Activated gamma-delta T cell treated with anti-CD3 and anti-CD28 coated beads, Interleukin-2, amount 50 U/mL, for 16 hours (primary cell): ENCODE results near the gene FOXP1.

Source experiments
- DNase-seq: peaks from one replicate; pipeline ENCODE4 v3.0.0-alpha.2; 2020; ENCODE audit warnings: low read depth

FOXP1 gene

GRCh38 chr3:71369701-71370391, 213.7 kb downstream of the FOXP1 start:
- no peak for DNase-seq

GRCh38 chr3:71366988-71367604, 216.4 kb downstream of the FOXP1 start:
- DNase-seq, result no peak

- DNase-seq, result no peak
Observed at GRCh38 chr3:71361334-71361890, 222.1 kb downstream of the FOXP1 start.

- DNase-seq, result no peak
Observed at GRCh38 chr3:71360764-71361163, 222.8 kb downstream of the FOXP1 start.

GRCh38 chr3:71360180-71360579, 223.3 kb downstream of the FOXP1 start:
- no peak for DNase-seq

- DNase-seq, result no peak
Observed at GRCh38 chr3:71358243-71358642, 225.3 kb downstream of the FOXP1 start.

GRCh38 chr3:71356265-71356664, 227.3 kb downstream of the FOXP1 start:
- DNase-seq, result no peak

- no peak for DNase-seq
Observed at GRCh38 chr3:71355862-71356261, 227.7 kb downstream of the FOXP1 start.

- DNase-seq, result no peak
Observed at GRCh38 chr3:71355037-71355436, 228.5 kb downstream of the FOXP1 start.

GRCh38 chr3:71351403-71352149, 232.0 kb downstream of the FOXP1 start:
- no peak for DNase-seq

- no peak for DNase-seq
Observed at GRCh38 chr3:71350998-71351397, 232.5 kb downstream of the FOXP1 start.

GRCh38 chr3:71348831-71349230, 234.7 kb downstream of the FOXP1 start:
- DNase-seq, result no peak

GRCh38 chr3:71348001-71348632, 235.4 kb downstream of the FOXP1 start:
- DNase-seq, result no peak

- no peak for DNase-seq
Observed at GRCh38 chr3:71346061-71346460, 237.5 kb downstream of the FOXP1 start.

- DNase-seq, result no peak
Observed at GRCh38 chr3:71345429-71346040, 238.0 kb downstream of the FOXP1 start.

GRCh38 chr3:71341721-71342120, 241.8 kb downstream of the FOXP1 start:
- DNase-seq, result no peak

- no peak for DNase-seq
Observed at GRCh38 chr3:71339049-71339448, 244.5 kb downstream of the FOXP1 start.

GRCh38 chr3:71332813-71333212, 250.7 kb downstream of the FOXP1 start:
- DNase-seq, result no peak

GRCh38 chr3:71330909-71331308, 252.6 kb downstream of the FOXP1 start:
- DNase-seq, result no peak

- no peak for DNase-seq
Observed at GRCh38 chr3:71330505-71330904, 253.0 kb downstream of the FOXP1 start.

GRCh38 chr3:71329817-71330216, 253.7 kb downstream of the FOXP1 start:
- no peak for DNase-seq

- no peak for DNase-seq
Observed at GRCh38 chr3:71328926-71329325, 254.6 kb downstream of the FOXP1 start.
